ENCODE measurements around the gene LAMTOR3. TPM values are rescaled to one million over a fixed set of nuclear protein-coding genes. Genes with fewer than 3 reads are reported as not detected.

LAMTOR3 gene
- total RNA-seq, 1 donor from 2014 or later: 96.7 TPM

GRCh38 chr4:99838927-99839326 is 55.3 kb downstream of the LAMTOR3 start:
- H3K9me3 ChIP-seq (ENCODE audit: low read depth): no peaks in the 10 kb centered on the region

GRCh38 chr4:99835942-99836341 is 58.3 kb downstream of the LAMTOR3 start:
- no peak overlapping the region for H3K4me3 ChIP-seq
- no peak for DNase-seq (ENCODE audit: low spot score)
- Mint-ChIP-seq H3K4me3 (no peak overlapping the region), H3K27ac (no peak overlapping the region), H3K4me1 (no peaks in the 10 kb centered on the region), H3K36me3 (no peaks in the 10 kb centered on the region), H3K9me3 (no peaks in the 10 kb centered on the region), H3K27me3 (ENCODE audit: insufficient read depth, low read depth) (no peaks in the 10 kb centered on the region)
- H3K36me3 ChIP-seq: no peaks in the 10 kb centered on the region
- no peaks in the 10 kb centered on the region for H3K9me3 ChIP-seq (ENCODE audit: low read depth)
- no peak overlapping the region for H3K27ac ChIP-seq
- no peaks in the 10 kb centered on the region for H3F3A ChIP-seq (ENCODE audit: low read depth)
- H3K79me2 ChIP-seq (ENCODE audit: low read depth): no peaks in the 10 kb centered on the region
- H3K4me1 ChIP-seq: no peaks in the 10 kb centered on the region
- TF ChIP-seq EZH2phosphoT487 (IDR thresholded peaks at IDR 0.05) (no peak), EZH2 (IDR thresholded peaks at IDR 0.05) (no peak), CTCF (IDR thresholded peaks at IDR 0.05) (no peak)
- H2AFZ ChIP-seq (replicated peaks): no peak overlapping the region
- no peak overlapping the region for H3K9ac ChIP-seq
- H3K27me3 ChIP-seq: no peaks in the 10 kb centered on the region
- no peaks in the 10 kb centered on the region for H4K20me1 ChIP-seq (ENCODE audit: low read depth)
- H3K4me2 ChIP-seq: no peak overlapping the region

More at GRCh38 chr4:99838927-99839326, 55.3 kb downstream of the LAMTOR3 start:
- no peaks in the 10 kb centered on the region for H3K4me1 ChIP-seq
- no peak overlapping the region for H3K9ac ChIP-seq
- no peaks in the 10 kb centered on the region for H3K36me3 Mint-ChIP-seq
- no peak overlapping the region for H3K4me2 ChIP-seq
- no peak overlapping the region for H2AFZ ChIP-seq (replicated peaks)
- H3K27me3 Mint-ChIP-seq (ENCODE audit: insufficient read depth, low read depth): no peaks in the 10 kb centered on the region
- H4K20me1 ChIP-seq (ENCODE audit: low read depth): no peaks in the 10 kb centered on the region
- H3K4me1 Mint-ChIP-seq: no peaks in the 10 kb centered on the region
- no peak for DNase-seq (ENCODE audit: low spot score)
- no peak overlapping the region for H3K4me3 Mint-ChIP-seq
- H3K27me3 ChIP-seq: no peaks in the 10 kb centered on the region
- H3F3A ChIP-seq (ENCODE audit: low read depth): no peaks in the 10 kb centered on the region
- H3K4me3 ChIP-seq: no peak overlapping the region
- no peaks in the 10 kb centered on the region for H3K36me3 ChIP-seq
- H3K9me3 Mint-ChIP-seq: no peaks in the 10 kb centered on the region
- H3K27ac ChIP-seq: no peak overlapping the region
- H3K27ac Mint-ChIP-seq: no peak overlapping the region
- TF ChIP-seq CTCF (IDR thresholded peaks at IDR 0.05) (no peak), EZH2phosphoT487 (IDR thresholded peaks at IDR 0.05) (no peak), EZH2 (IDR thresholded peaks at IDR 0.05) (no peak)
- no peaks in the 10 kb centered on the region for H3K79me2 ChIP-seq (ENCODE audit: low read depth)

- no peaks in the 10 kb centered on the region for H3K27me3 ChIP-seq
- no peak overlapping the region for H3K9ac ChIP-seq
- no peaks in the 10 kb centered on the region for H3K4me1 ChIP-seq
- no peaks in the 10 kb centered on the region for H3K9me3 ChIP-seq (ENCODE audit: low read depth)
- TF ChIP-seq CTCF (IDR thresholded peaks at IDR 0.05) (no peak), EZH2 (IDR thresholded peaks at IDR 0.05) (no peak), EZH2phosphoT487 (IDR thresholded peaks at IDR 0.05) (no peak)
- no peaks in the 10 kb centered on the region for H3F3A ChIP-seq (ENCODE audit: low read depth)
- Mint-ChIP-seq H3K4me1 (no peaks in the 10 kb centered on the region), H3K36me3 (no peaks in the 10 kb centered on the region), H3K4me3 (no peak overlapping the region), H3K9me3 (no peaks in the 10 kb centered on the region), H3K27me3 (ENCODE audit: insufficient read depth, low read depth) (no peaks in the 10 kb centered on the region), H3K27ac (no peak overlapping the region)
- no peak overlapping the region for H3K27ac ChIP-seq
- H3K79me2 ChIP-seq (ENCODE audit: low read depth): no peaks in the 10 kb centered on the region
- H4K20me1 ChIP-seq (ENCODE audit: low read depth): no peaks in the 10 kb centered on the region
- no peaks in the 10 kb centered on the region for H3K36me3 ChIP-seq
- no peak overlapping the region for H3K4me2 ChIP-seq
- no peak overlapping the region for H2AFZ ChIP-seq (replicated peaks)
- DNase-seq (ENCODE audit: low spot score): no peak
- H3K4me3 ChIP-seq: no peak overlapping the region
Observed at GRCh38 chr4:99834569-99834968, 59.7 kb downstream of the LAMTOR3 start.

Data from neural progenitor cell (in vitro differentiated cells).